Measurements from ENCODE around the gene HOXA13.

Gene HOXA13

GRCh38 chr7:27165089-27165995 lies 34.5 kb downstream of the HOXA13 start, which contains the start of gene HOXA9 (continued):
- peak; percentile 87 for TF ChIP-seq KLF8 (tag by site-specific recombination; IDR thresholded peaks at IDR 0.05)
- TF ChIP-seq ZNF174 (tag by site-specific recombination; IDR thresholded peaks at IDR 0.05): no peak
- no peak for TF ChIP-seq ZNF335 (tag by site-specific recombination; conservative IDR thresholded peaks at IDR 0.05)
- no peak for TF ChIP-seq ZNF169 (tag by site-specific recombination; IDR thresholded peaks at IDR 0.05)
- TF ChIP-seq FEZF1 (tag by site-specific recombination; IDR thresholded peaks at IDR 0.05): peak; percentile 100
- TF ChIP-seq ZNF239 (tag by site-specific recombination; IDR thresholded peaks at IDR 0.05): 0 out of 2 replicates have a peak, but pooled peaks have one; percentile 24
- TF ChIP-seq HOXA7 (CRISPR knock-in tag; IDR thresholded peaks at IDR 0.05; ENCODE audit: borderline replicate concordance): no peak
- no peak for TF ChIP-seq ZNF747 (tag by site-specific recombination; IDR thresholded peaks at IDR 0.05)
- peak; percentile 99 for TF ChIP-seq BCL11B (tag by site-specific recombination; IDR thresholded peaks at IDR 0.05; ENCODE audit: low read depth)
- TF ChIP-seq ZNF704 (tag by site-specific recombination; IDR thresholded peaks at IDR 0.05): no peak
- no peak for TF ChIP-seq KLF16 (tag by site-specific recombination; IDR thresholded peaks at IDR 0.05)
- TF ChIP-seq ZNF623 (tag by site-specific recombination; IDR thresholded peaks at IDR 0.05): peak; percentile 45; the same call in 1 of the 2 replicates
- TF ChIP-seq ZNF223 (tag by site-specific recombination; IDR thresholded peaks at IDR 0.05): peak; percentile 72; the same call in 1 of the 2 replicates
- TF ChIP-seq ZNF791 (tag by site-specific recombination; IDR thresholded peaks at IDR 0.05): no peak
- no peak for TF ChIP-seq ZNF670 (tag by site-specific recombination; IDR thresholded peaks at IDR 0.05; ENCODE audit: low read depth)
- peak; percentile 97 for TF ChIP-seq ZEB2 (tag by site-specific recombination; IDR thresholded peaks at IDR 0.05)
- peak; percentile 57 for TF ChIP-seq ZNF76 (tag by site-specific recombination; IDR thresholded peaks at IDR 0.05; ENCODE audit: borderline replicate concordance, low read depth)
- TF ChIP-seq ZNF391 (tag by site-specific recombination; IDR thresholded peaks at IDR 0.05; ENCODE audit: borderline replicate concordance, low read depth): peak; percentile 92
- TF ChIP-seq ZBTB8A (tag by site-specific recombination; IDR thresholded peaks at IDR 0.05): peak; percentile 78
- no peak; the same call in 1 of the 2 replicates for TF ChIP-seq ZFP3 (tag by site-specific recombination; IDR thresholded peaks at IDR 0.05; ENCODE audit: low read depth)
- TF ChIP-seq ZNF701 (tag by site-specific recombination; IDR thresholded peaks at IDR 0.05): no peak
- TF ChIP-seq ZNF324 (tag by site-specific recombination; IDR thresholded peaks at IDR 0.05): peak; percentile 75; the same call in 1 of the 2 replicates
- TF ChIP-seq ZNF366 (tag by site-specific recombination; conservative IDR thresholded peaks at IDR 0.05): peak; percentile 96
- no peak for TF ChIP-seq RBAK (tag by site-specific recombination; IDR thresholded peaks at IDR 0.05)
- TF ChIP-seq ZBTB10 (tag by site-specific recombination; IDR thresholded peaks at IDR 0.05): peak; percentile 77
- no peak for TF ChIP-seq ZNF114 (tag by site-specific recombination; IDR thresholded peaks at IDR 0.05)
- no peak for TF ChIP-seq PBX3 (CRISPR knock-in tag; IDR thresholded peaks at IDR 0.05)
- TF ChIP-seq ZNF837 (tag by site-specific recombination; IDR thresholded peaks at IDR 0.05): no peak
- TF ChIP-seq ZNF350 (tag by site-specific recombination; IDR thresholded peaks at IDR 0.05): no peak
- TF ChIP-seq SETDB1 (IDR thresholded peaks at IDR 0.05; ENCODE audit: insufficient read length, low read length): no peak
- no peak for TF ChIP-seq ZNF658 (tag by site-specific recombination; IDR thresholded peaks at IDR 0.05)
- no peak for TF ChIP-seq ZNF133 (tag by site-specific recombination; IDR thresholded peaks at IDR 0.05)
- no peak for TF ChIP-seq ZNF280C (tag by site-specific recombination; IDR thresholded peaks at IDR 0.05)
